ENCODE results near the gene MAD2L1.
A peak's percentile ranks its signal among the peaks of the same experiment; 100 is the strongest.

MAD2L1 gene

GRCh38 chr4:120049732-120050494 lies 16.7 kb downstream of the MAD2L1 start:
- H3F3A ChIP-seq (ENCODE audit: insufficient read depth, low read length) = no peaks in the 10 kb centered on the region
- no peaks in the 10 kb centered on the region for H3K9me2 ChIP-seq (ENCODE audit: low read depth, low read length)
- H3K36me3 ChIP-seq (ENCODE audit: insufficient read depth, low read length) = peaks cover 3% of the 10 kb centered on the region; the same call in 1 of the 2 replicates
- no peaks in the 10 kb centered on the region for H3K9me3 ChIP-seq (ENCODE audit: low read length)
- H3K79me2 ChIP-seq (ENCODE audit: insufficient read depth, low read length) = no peaks in the 10 kb centered on the region
- no peak overlapping the region for H3K27ac ChIP-seq (ENCODE audit: low read depth, low read length, poor library complexity, severe bottlenecking)
- no peak overlapping the region for H2AFZ ChIP-seq (ENCODE audit: low read length)
- no peak overlapping the region for H3K4me2 ChIP-seq (ENCODE audit: low read length)
- H3K9ac ChIP-seq (ENCODE audit: low read length) = no peak overlapping the region
- H3K27me3 ChIP-seq (ENCODE audit: insufficient read depth, low read length) = no peaks in the 10 kb centered on the region
- peaks cover 7% of the 10 kb centered on the region for H3K4me1 ChIP-seq (ENCODE audit: insufficient read depth, low read length, severe bottlenecking)
- peak; percentile 78 for TF ChIP-seq CTCF (IDR thresholded peaks at IDR 0.05; ENCODE audit: low read length)
- no peak for TF ChIP-seq EZH2 (IDR thresholded peaks at IDR 0.05; ENCODE audit: borderline replicate concordance, low read length)
- no peak overlapping the region for H3K4me3 ChIP-seq (ENCODE audit: low read depth, low read length, poor library complexity, severe bottlenecking)
- no peaks in the 10 kb centered on the region for H4K20me1 ChIP-seq (ENCODE audit: insufficient read depth, low read length)

DNA sequence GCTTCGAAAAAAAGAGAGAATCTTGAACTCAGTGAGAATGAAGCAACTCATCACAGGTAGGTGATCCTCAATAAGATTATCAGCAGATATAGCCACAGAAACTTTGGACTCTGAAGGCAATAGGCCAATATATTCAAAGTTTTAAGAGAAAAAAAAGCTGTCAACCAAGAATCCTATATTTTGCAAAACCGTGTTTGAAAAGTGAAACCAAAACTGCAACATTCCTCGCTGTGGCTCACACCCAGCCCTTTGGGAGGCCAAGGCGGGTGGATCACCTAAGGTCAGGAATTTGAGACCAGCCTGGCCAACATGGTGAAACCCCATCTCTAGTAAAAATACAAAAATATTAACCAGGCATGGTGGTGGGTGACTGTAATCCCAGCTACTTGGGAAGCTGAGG lies 22.8 kb downstream of the MAD2L1 start:
- no peaks in the 10 kb centered on the region for H3K36me3 ChIP-seq (ENCODE audit: insufficient read depth, low read length)
- H3F3A ChIP-seq (ENCODE audit: insufficient read depth, low read length) = no peaks in the 10 kb centered on the region
- H3K4me2 ChIP-seq (ENCODE audit: low read length) = no peak overlapping the region
- no peaks in the 10 kb centered on the region for H3K9me2 ChIP-seq (ENCODE audit: low read depth, low read length)
- H3K4me1 ChIP-seq (ENCODE audit: insufficient read depth, low read length, severe bottlenecking) = no peaks in the 10 kb centered on the region
- TF ChIP-seq CTCF (IDR thresholded peaks at IDR 0.05; ENCODE audit: low read length) (no peak), EZH2 (IDR thresholded peaks at IDR 0.05; ENCODE audit: borderline replicate concordance, low read length) (no peak)
- H3K9me3 ChIP-seq (ENCODE audit: low read length) = no peaks in the 10 kb centered on the region
- H3K79me2 ChIP-seq (ENCODE audit: insufficient read depth, low read length) = no peaks in the 10 kb centered on the region
- no peak overlapping the region for H3K4me3 ChIP-seq (ENCODE audit: low read depth, low read length, poor library complexity, severe bottlenecking)
- no peak overlapping the region for H2AFZ ChIP-seq (ENCODE audit: low read length)
- no peak overlapping the region for H3K9ac ChIP-seq (ENCODE audit: low read length)
- no peaks in the 10 kb centered on the region for H4K20me1 ChIP-seq (ENCODE audit: insufficient read depth, low read length)
- no peaks in the 10 kb centered on the region for H3K27me3 ChIP-seq (ENCODE audit: insufficient read depth, low read length)
- no peak overlapping the region for H3K27ac ChIP-seq (ENCODE audit: low read depth, low read length, poor library complexity, severe bottlenecking)

GRCh38 chr4:120037411-120037810 lies 29.2 kb downstream of the MAD2L1 start:
- Histone ChIP-seq H2AFZ (ENCODE audit: low read length) (no peak overlapping the region), H3K27ac (ENCODE audit: low read depth, low read length, poor library complexity, severe bottlenecking) (no peak overlapping the region), H3F3A (ENCODE audit: insufficient read depth, low read length) (no peaks in the 10 kb centered on the region), H3K9ac (ENCODE audit: low read length) (no peak overlapping the region), H3K27me3 (ENCODE audit: insufficient read depth, low read length) (no peaks in the 10 kb centered on the region), H3K4me1 (ENCODE audit: insufficient read depth, low read length, severe bottlenecking) (no peaks in the 10 kb centered on the region), H3K4me3 (ENCODE audit: low read depth, low read length, poor library complexity, severe bottlenecking) (no peak overlapping the region), H3K4me2 (ENCODE audit: low read length) (no peak overlapping the region), H3K79me2 (ENCODE audit: insufficient read depth, low read length) (no peaks in the 10 kb centered on the region), H3K9me2 (ENCODE audit: low read depth, low read length) (no peaks in the 10 kb centered on the region), H4K20me1 (ENCODE audit: insufficient read depth, low read length) (no peaks in the 10 kb centered on the region), H3K36me3 (ENCODE audit: insufficient read depth, low read length) (no peaks in the 10 kb centered on the region), H3K9me3 (ENCODE audit: low read length) (no peaks in the 10 kb centered on the region)
- TF ChIP-seq CTCF (IDR thresholded peaks at IDR 0.05; ENCODE audit: low read length) (no peak), EZH2 (IDR thresholded peaks at IDR 0.05; ENCODE audit: borderline replicate concordance, low read length) (no peak)

Data from OCI-LY1 (cell line).